Measurements from ENCODE around the gene RNF214. TPM values are rescaled to one million over a fixed set of nuclear protein-coding genes. Genes with fewer than 3 reads are reported as not detected.
"Not testable (repeated sequence)": the region's sequence is repeated elsewhere in the genome, so short reads cannot be mapped to it uniquely, and the experiment has no call there.

RNF214 gene
- polyA plus RNA-seq, 4 donors: 6.9 to 17.8 (median 8.9) TPM

DNA sequence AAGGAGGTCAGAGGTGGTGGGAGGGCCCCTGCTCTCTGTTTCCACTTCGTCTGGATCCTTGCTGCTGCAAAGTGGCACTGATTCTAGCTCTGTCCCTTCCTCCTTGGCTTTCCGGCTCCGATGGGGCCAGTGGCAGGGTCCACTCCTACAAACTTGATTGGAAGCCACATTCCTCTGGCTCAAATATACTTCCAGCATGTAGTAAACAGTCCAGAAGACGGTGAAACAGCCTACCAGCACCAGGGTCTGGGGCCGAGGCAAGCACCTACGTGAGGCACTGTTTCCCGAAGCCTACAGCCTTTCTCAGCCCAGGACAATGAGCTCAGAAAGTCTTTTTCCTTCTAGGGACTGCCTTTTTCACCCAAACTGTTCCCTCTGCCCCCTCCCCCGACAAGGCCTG is 26.4 kb upstream of the RNF214 start:
- not testable (repeated sequence) for H3K4me1 ChIP-seq (ENCODE audit: control insufficient read depth in 3 of 3, insufficient read depth in 2 of 3, low read depth in 1 of 3, low read length in 2 of 3); FAIRE-seq; H3K4me3 ChIP-seq (ENCODE audit: low read depth in 1 of 3, low read length in 3 of 3); DNase-seq; H3K9me3 ChIP-seq (ENCODE audit: control insufficient read depth in 2 of 2, insufficient read depth in 1 of 2, low read depth in 1 of 2, low read length in 1 of 2); H3K27me3 ChIP-seq (ENCODE audit: control insufficient read depth in 3 of 3, insufficient read depth in 3 of 3, low read length in 3 of 3); H3K27ac ChIP-seq (ENCODE audit: low read depth in 1 of 3, low read length in 2 of 3)
- peaks cover 2 to 56% (median 10%) of the 10 kb centered on the region in 3 donors for H3K36me3 ChIP-seq (ENCODE audit: control insufficient read depth in 3 of 3, insufficient read depth in 2 of 3, low read depth in 1 of 3, low read length in 3 of 3)
- 81 to 89% (median 89%) methylated on average over 7 to 8 of the region's 8 CpGs for WGBS, 3 donors

- not testable (repeated sequence) for DNase-seq; FAIRE-seq; H3K27ac ChIP-seq (ENCODE audit: low read depth in 1 of 3, low read length in 2 of 3); H3K4me1 ChIP-seq (ENCODE audit: control insufficient read depth in 3 of 3, insufficient read depth in 2 of 3, low read depth in 1 of 3, low read length in 2 of 3); H3K4me3 ChIP-seq (ENCODE audit: low read depth in 1 of 3, low read length in 3 of 3); H3K9me3 ChIP-seq (ENCODE audit: control insufficient read depth in 2 of 2, insufficient read depth in 1 of 2, low read depth in 1 of 2, low read length in 1 of 2); H3K27me3 ChIP-seq (ENCODE audit: control insufficient read depth in 3 of 3, insufficient read depth in 3 of 3, low read length in 3 of 3)
- WGBS, 3 donors: 56 to 79% (median 78%) methylated on average over 4 to 6 of the region's 11 CpGs
- peaks cover 2 to 49% (median 10%) of the 10 kb centered on the region in 3 donors for H3K36me3 ChIP-seq (ENCODE audit: control insufficient read depth in 3 of 3, insufficient read depth in 2 of 3, low read depth in 1 of 3, low read length in 3 of 3)
These were observed 25.6 kb upstream of the RNF214 start for GRCh38 chr11:117206859-117207258.

GRCh38 chr11:117207481-117207880 is 25.0 kb upstream of the RNF214 start:
- H3K9me3 ChIP-seq (ENCODE audit: control insufficient read depth in 2 of 2, insufficient read depth in 1 of 2, low read depth in 1 of 2, low read length in 1 of 2); H3K27me3 ChIP-seq (ENCODE audit: control insufficient read depth in 3 of 3, insufficient read depth in 3 of 3, low read length in 3 of 3); H3K4me3 ChIP-seq (ENCODE audit: low read depth in 1 of 3, low read length in 3 of 3); DNase-seq; H3K27ac ChIP-seq (ENCODE audit: low read depth in 1 of 3, low read length in 2 of 3); FAIRE-seq; H3K4me1 ChIP-seq (ENCODE audit: control insufficient read depth in 3 of 3, insufficient read depth in 2 of 3, low read depth in 1 of 3, low read length in 2 of 3): not testable (repeated sequence)
- H3K36me3 ChIP-seq (ENCODE audit: control insufficient read depth in 3 of 3, insufficient read depth in 2 of 3, low read depth in 1 of 3, low read length in 3 of 3): peaks cover 0 to 43% (median 10%) of the 10 kb centered on the region in 3 donors
- 87 to 96% (median 94%) methylated on average over 5 of the region's 5 CpGs for WGBS, 3 donors

DNA sequence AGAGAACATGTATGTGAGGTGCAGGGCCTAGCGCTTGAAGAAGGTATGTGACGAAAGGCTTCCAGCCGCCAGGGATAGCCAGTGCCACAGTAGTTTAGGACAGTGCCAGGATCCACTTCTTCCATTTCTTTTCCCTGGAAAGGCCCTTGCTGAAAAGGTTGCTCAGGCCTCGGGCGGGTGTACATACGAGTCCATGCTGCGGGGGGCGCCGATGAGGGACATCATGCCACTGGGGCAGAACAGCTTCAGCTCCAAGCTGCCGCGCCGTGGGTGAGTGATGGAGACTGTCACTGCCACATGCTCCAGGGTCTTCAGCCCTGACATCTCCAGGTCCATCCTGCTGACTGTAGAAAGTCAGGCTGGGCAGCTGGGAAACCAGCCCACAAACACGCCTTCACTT is 23.8 kb upstream of the RNF214 start:
- not testable (repeated sequence) for H3K27ac ChIP-seq (ENCODE audit: low read depth in 1 of 3, low read length in 2 of 3); FAIRE-seq; H3K4me3 ChIP-seq (ENCODE audit: low read depth in 1 of 3, low read length in 3 of 3); H3K9me3 ChIP-seq (ENCODE audit: control insufficient read depth in 2 of 2, insufficient read depth in 1 of 2, low read depth in 1 of 2, low read length in 1 of 2); H3K4me1 ChIP-seq (ENCODE audit: control insufficient read depth in 3 of 3, insufficient read depth in 2 of 3, low read depth in 1 of 3, low read length in 2 of 3); H3K27me3 ChIP-seq (ENCODE audit: control insufficient read depth in 3 of 3, insufficient read depth in 3 of 3, low read length in 3 of 3); DNase-seq
- 89 to 94% (median 92%) methylated on average over 9 of the region's 13 CpGs for WGBS, 3 donors
- H3K36me3 ChIP-seq (ENCODE audit: control insufficient read depth in 3 of 3, insufficient read depth in 2 of 3, low read depth in 1 of 3, low read length in 3 of 3): peaks cover 0 to 39% (median 16%) of the 10 kb centered on the region in 3 donors

DNA sequence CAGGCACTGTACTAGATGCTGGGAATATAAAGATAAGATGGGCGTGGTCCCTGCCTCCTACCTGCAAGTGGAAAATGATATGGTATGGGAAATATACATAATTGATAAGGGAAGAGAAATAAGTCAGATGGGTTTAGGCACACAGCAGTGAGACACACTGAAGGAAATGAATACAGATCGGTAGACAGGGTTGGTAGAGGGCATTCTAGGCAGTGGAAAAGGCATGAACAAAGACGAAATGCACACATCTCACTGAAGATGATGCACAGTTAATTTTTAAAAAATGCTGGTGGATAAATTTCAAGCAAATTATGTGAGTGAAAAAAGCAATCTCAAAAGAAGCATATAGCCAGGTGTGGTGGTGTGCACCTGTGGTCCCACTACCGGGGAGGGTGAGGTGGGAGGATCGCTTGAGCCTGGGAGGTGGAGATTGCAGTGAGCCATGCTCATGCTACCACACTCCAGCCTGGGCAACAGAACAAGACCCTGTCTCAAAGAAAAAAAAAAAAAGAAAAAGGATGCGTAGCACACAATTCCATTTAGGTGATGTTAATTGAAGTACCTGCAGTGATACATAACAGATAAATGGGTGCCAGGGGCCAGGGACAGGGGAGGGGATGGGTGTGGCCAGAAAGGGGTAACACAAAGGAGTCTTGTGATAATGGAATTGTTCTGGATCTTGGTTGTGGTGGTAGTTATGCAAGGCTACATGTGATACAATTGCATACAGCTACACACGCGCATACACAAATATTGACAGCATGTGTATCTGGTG is 22.9 kb upstream of the RNF214 start:
- H3K36me3 ChIP-seq (ENCODE audit: control insufficient read depth in 3 of 3, insufficient read depth in 2 of 3, low read depth in 1 of 3, low read length in 3 of 3): peaks cover under 1 to 34% (median 15%) of the 10 kb centered on the region in 3 donors
- not testable (repeated sequence) for FAIRE-seq

GRCh38 chr11:117210620-117211019 is 21.9 kb upstream of the RNF214 start:
- H3K4me1 ChIP-seq (ENCODE audit: control insufficient read depth in 3 of 3, insufficient read depth in 2 of 3, low read depth in 1 of 3, low read length in 2 of 3): no peaks in the 10 kb centered on the region
- no peak overlapping the region for H3K4me3 ChIP-seq (ENCODE audit: low read depth in 1 of 3, low read length in 3 of 3)
- no peak overlapping the region for H3K27ac ChIP-seq (ENCODE audit: low read depth in 1 of 3, low read length in 2 of 3)
- H3K27me3 ChIP-seq (ENCODE audit: control insufficient read depth in 3 of 3, insufficient read depth in 3 of 3, low read length in 3 of 3): no peaks in the 10 kb centered on the region
- no peak for DNase-seq
- WGBS, 3 donors: 91 to 99% (median 98%) methylated on average over 3 of the region's 3 CpGs
- H3K36me3 ChIP-seq (ENCODE audit: control insufficient read depth in 3 of 3, insufficient read depth in 2 of 3, low read depth in 1 of 3, low read length in 3 of 3): peaks cover 3 to 29% (median 13%) of the 10 kb centered on the region in 3 donors
- FAIRE-seq: no peak
- H3K9me3 ChIP-seq (ENCODE audit: control insufficient read depth in 2 of 2, insufficient read depth in 1 of 2, low read depth in 1 of 2, low read length in 1 of 2): no peaks in the 10 kb centered on the region

More for the DNA sequence above, 22.9 kb upstream of the RNF214 start:
- H3K4me1 ChIP-seq (ENCODE audit: control insufficient read depth in 3 of 3, insufficient read depth in 2 of 3, low read depth in 1 of 3, low read length in 2 of 3); DNase-seq; H3K27me3 ChIP-seq (ENCODE audit: control insufficient read depth in 3 of 3, insufficient read depth in 3 of 3, low read length in 3 of 3); H3K27ac ChIP-seq (ENCODE audit: low read depth in 1 of 3, low read length in 2 of 3); H3K4me3 ChIP-seq (ENCODE audit: low read depth in 1 of 3, low read length in 3 of 3); H3K9me3 ChIP-seq (ENCODE audit: control insufficient read depth in 2 of 2, insufficient read depth in 1 of 2, low read depth in 1 of 2, low read length in 1 of 2): not testable (repeated sequence)
- 86 to 90% (median 87%) methylated on average over 7 to 8 of the region's 8 CpGs for WGBS, 3 donors

DNA sequence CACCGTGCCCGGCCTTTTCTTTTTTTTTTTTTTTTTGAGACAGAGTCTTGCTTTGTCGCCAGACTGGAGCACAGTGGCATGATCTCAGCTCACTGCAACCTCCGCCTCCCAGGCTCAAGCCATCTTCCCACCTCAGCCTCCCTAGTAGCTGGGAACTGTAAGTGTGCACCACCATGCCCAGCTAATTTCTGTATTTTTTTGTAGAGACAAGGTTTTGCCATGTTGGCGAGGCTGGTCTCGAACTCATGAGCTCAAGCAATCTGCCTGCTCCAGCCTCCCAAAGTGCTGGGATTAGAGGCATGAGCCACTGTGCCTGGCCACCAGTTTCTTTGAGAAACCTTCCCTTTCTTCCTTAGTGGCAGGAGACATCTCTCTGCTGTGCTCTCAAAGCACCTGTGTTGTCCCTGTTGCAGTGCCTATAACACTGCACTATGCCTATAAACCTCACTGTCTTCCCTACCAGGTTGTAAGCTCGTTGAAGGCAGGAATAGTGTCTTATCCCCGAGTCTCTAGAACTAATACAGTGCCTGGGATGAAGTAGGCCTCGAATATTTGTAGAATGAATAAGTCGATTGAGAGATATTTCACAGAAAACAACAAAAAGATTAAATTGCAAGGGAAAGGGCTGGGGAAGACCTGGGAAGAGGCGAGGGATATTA is 19.6 kb upstream of the RNF214 start:
- DNase-seq (no peak), FAIRE-seq (no peak)
- H3K9me3 ChIP-seq (ENCODE audit: control insufficient read depth in 2 of 2, insufficient read depth in 1 of 2, low read depth in 1 of 2, low read length in 1 of 2): no peaks in the 10 kb centered on the region
- H3K4me3 ChIP-seq (ENCODE audit: low read depth in 1 of 3, low read length in 3 of 3): no peak overlapping the region
- H3K27me3 ChIP-seq (ENCODE audit: control insufficient read depth in 3 of 3, insufficient read depth in 3 of 3, low read length in 3 of 3): no peaks in the 10 kb centered on the region
- no peak overlapping the region for H3K27ac ChIP-seq (ENCODE audit: low read depth in 1 of 3, low read length in 2 of 3)
- no peaks in the 10 kb centered on the region for H3K4me1 ChIP-seq (ENCODE audit: control insufficient read depth in 3 of 3, insufficient read depth in 2 of 3, low read depth in 1 of 3, low read length in 2 of 3)
- WGBS, 3 donors: 96% methylated on average over 9 to 11 of the region's 11 CpGs
- peaks cover 8 to 41% (median 25%) of the 10 kb centered on the region in 3 donors for H3K36me3 ChIP-seq (ENCODE audit: control insufficient read depth in 3 of 3, insufficient read depth in 2 of 3, low read depth in 1 of 3, low read length in 3 of 3)

- Histone ChIP-seq H3K4me3 (ENCODE audit: low read depth in 1 of 3, low read length in 3 of 3) (no peak overlapping the region), H3K9me3 (ENCODE audit: control insufficient read depth in 2 of 2, insufficient read depth in 1 of 2, low read depth in 1 of 2, low read length in 1 of 2) (no peaks in the 10 kb centered on the region), H3K36me3 (ENCODE audit: control insufficient read depth in 3 of 3, insufficient read depth in 2 of 3, low read depth in 1 of 3, low read length in 3 of 3) (peaks cover 17 to 55% (median 35%) of the 10 kb centered on the region in 3 donors), H3K27ac (ENCODE audit: low read depth in 1 of 3, low read length in 2 of 3) (no peak overlapping the region), H3K27me3 (ENCODE audit: control insufficient read depth in 3 of 3, insufficient read depth in 3 of 3, low read length in 3 of 3) (no peaks in the 10 kb centered on the region), H3K4me1 (ENCODE audit: control insufficient read depth in 3 of 3, insufficient read depth in 2 of 3, low read depth in 1 of 3, low read length in 2 of 3) (peaks cover 0 to 5% (median 0%) of the 10 kb centered on the region in 3 donors)
- no peak for FAIRE-seq
- no peak for DNase-seq
- 83 to 90% (median 87%) methylated on average over 7 of the region's 7 CpGs for WGBS, 3 donors
These were observed 17.9 kb upstream of the RNF214 start for GRCh38 chr11:117214404-117215110.
